Adrenal gland (tissue), 5 donors: ENCODE measurements around the gene TRIM62.

ENCODE experiments used
- POLR2A ChIP-seq, 2 donors: fragments of 450-650 bp; IDR thresholded peaks; one replicate each; pipeline ENCODE4 v1.6.1; 2017; ENCODE audit warnings: antibody characterized with exemption in 2 of 2, mild to moderate bottlenecking in 2 of 2, moderate library complexity in 1 of 2
- TF ChIP-seq, protein P1 (sequence below), 6 experiments: fragments of 450-650 bp in 4 of 6; fragments of 200-600 bp in 2 of 6; sonication (generic) in 1 of 6; IDR thresholded peaks; 1 replicate in 5 of 6; 2 replicates in 1 of 6; pipeline versions ENCODE4 v1.5.1 to v1.8.0; 2016 to 2021; ENCODE audit warnings: antibody characterized with exemption in 6 of 6, mild to moderate bottlenecking in 2 of 6, moderate library complexity in 1 of 6
- donor health status: DM: no; HTN: no; CAD: no.

DNA sequence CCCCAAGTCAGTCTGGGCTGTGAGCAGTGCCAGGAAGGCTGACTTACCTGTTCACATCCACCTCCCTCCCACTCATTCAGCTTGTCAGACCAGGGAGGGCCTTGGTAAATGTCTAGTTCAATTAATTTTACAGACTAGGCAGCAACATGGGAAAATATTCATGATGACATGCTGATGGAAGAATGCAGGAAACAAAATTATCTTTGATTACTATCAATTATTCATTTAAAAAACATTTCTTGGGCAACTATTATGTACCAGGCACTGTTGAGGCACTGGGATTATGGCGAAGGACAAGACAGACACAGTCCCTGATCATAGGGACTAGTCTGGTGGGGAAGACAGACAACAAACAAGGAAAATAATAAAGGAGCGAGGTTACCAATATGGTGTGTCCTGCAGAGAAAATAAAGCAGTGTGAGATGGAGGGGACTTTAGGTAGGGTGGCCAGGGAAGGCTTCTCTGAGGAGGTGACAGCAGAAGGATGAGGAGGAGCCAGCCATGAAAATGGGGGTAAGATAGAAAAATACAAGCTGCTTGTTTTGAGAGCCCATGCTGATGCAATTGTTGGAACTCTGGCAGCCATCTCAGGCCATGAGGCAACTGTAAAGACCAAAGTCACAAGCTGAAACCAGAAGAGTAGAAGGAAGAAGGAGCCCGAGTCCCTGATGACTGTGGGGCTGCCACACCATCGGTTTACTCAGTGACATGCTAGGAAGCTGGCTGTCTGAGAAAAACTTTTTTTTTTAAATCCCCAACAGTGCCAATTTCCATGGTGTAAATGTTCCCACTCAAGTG lies 14.0 kb downstream of the TRIM62 start:
- TF ChIP-seq, protein P1, sequence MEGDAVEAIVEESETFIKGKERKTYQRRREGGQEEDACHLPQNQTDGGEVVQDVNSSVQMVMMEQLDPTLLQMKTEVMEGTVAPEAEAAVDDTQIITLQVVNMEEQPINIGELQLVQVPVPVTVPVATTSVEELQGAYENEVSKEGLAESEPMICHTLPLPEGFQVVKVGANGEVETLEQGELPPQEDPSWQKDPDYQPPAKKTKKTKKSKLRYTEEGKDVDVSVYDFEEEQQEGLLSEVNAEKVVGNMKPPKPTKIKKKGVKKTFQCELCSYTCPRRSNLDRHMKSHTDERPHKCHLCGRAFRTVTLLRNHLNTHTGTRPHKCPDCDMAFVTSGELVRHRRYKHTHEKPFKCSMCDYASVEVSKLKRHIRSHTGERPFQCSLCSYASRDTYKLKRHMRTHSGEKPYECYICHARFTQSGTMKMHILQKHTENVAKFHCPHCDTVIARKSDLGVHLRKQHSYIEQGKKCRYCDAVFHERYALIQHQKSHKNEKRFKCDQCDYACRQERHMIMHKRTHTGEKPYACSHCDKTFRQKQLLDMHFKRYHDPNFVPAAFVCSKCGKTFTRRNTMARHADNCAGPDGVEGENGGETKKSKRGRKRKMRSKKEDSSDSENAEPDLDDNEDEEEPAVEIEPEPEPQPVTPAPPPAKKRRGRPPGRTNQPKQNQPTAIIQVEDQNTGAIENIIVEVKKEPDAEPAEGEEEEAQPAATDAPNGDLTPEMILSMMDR (IDR thresholded peaks at IDR 0.05), result no peak
- no peak for TF ChIP-seq POLR2A (IDR thresholded peaks at IDR 0.05)
